Measurements from ENCODE around the gene CD226. TPM values are rescaled to one million over a fixed set of nuclear protein-coding genes. Genes with fewer than 3 reads are reported as not detected.

Gene CD226
- total RNA-seq, 1 donor from 2014 or later, result 0.40 TPM

- H3K9me3 Mint-ChIP-seq, result peaks cover 7% of the 10 kb centered on the region
- DNase-seq (ENCODE audit: low read depth, low spot score), result no peak
- H3K27ac Mint-ChIP-seq (ENCODE audit: unreplicated experiment), result no peak overlapping the region
- H3K36me3 Mint-ChIP-seq (ENCODE audit: low read depth), result peaks cover 2% of the 10 kb centered on the region
- H3K27me3 Mint-ChIP-seq (ENCODE audit: low read depth), result no peaks in the 10 kb centered on the region
- no peak overlapping the region for H3K4me3 Mint-ChIP-seq
- no peak for TF ChIP-seq CTCF (conservative IDR thresholded peaks at IDR 0.05)
- peaks cover 4% of the 10 kb centered on the region for H3K4me1 Mint-ChIP-seq
Measured at GRCh38 chr18:69956057-69956456, 8.4 kb upstream of the CD226 start.

- Mint-ChIP-seq H3K4me1 (peaks cover 4% of the 10 kb centered on the region), H3K4me3 (no peak overlapping the region), H3K27ac (ENCODE audit: unreplicated experiment) (no peak overlapping the region), H3K27me3 (ENCODE audit: low read depth) (no peaks in the 10 kb centered on the region), H3K9me3 (peaks cover 7% of the 10 kb centered on the region), H3K36me3 (ENCODE audit: low read depth) (peaks cover 2% of the 10 kb centered on the region)
- DNase-seq (ENCODE audit: low read depth, low spot score), result no peak
- TF ChIP-seq CTCF (conservative IDR thresholded peaks at IDR 0.05), result no peak
Measured at GRCh38 chr18:69954719-69955480, 7.2 kb upstream of the CD226 start.

GRCh38 chr18:69953191-69953590, 5.5 kb upstream of the CD226 start:
- Mint-ChIP-seq H3K27ac (ENCODE audit: unreplicated experiment) (no peak overlapping the region), H3K36me3 (ENCODE audit: low read depth) (peaks cover 2% of the 10 kb centered on the region), H3K9me3 (peaks cover 7% of the 10 kb centered on the region), H3K4me1 (peaks cover 4% of the 10 kb centered on the region), H3K27me3 (ENCODE audit: low read depth) (no peaks in the 10 kb centered on the region), H3K4me3 (no peak overlapping the region)
- DNase-seq (ENCODE audit: low read depth, low spot score), result no peak
- TF ChIP-seq CTCF (conservative IDR thresholded peaks at IDR 0.05), result no peak

- peaks cover 4% of the 10 kb centered on the region for H3K4me1 Mint-ChIP-seq
- DNase-seq (ENCODE audit: low read depth, low spot score), result no peak
Measured at GRCh38 chr18:69951182-69951581, 3.5 kb upstream of the CD226 start.

GRCh38 chr18:69949538-69949936, 1.9 kb upstream of the CD226 start:
- peaks cover 7% of the 10 kb centered on the region for H3K9me3 Mint-ChIP-seq
- H3K4me3 Mint-ChIP-seq, result no peak overlapping the region
- H3K36me3 Mint-ChIP-seq (ENCODE audit: low read depth), result peaks cover 2% of the 10 kb centered on the region
- no peak for TF ChIP-seq CTCF (conservative IDR thresholded peaks at IDR 0.05)
- DNase-seq (ENCODE audit: low read depth, low spot score), result no peak
- H3K27ac Mint-ChIP-seq (ENCODE audit: unreplicated experiment), result no peak overlapping the region
- H3K4me1 Mint-ChIP-seq, result peaks cover 4% of the 10 kb centered on the region
- no peaks in the 10 kb centered on the region for H3K27me3 Mint-ChIP-seq (ENCODE audit: low read depth)

More at GRCh38 chr18:69951182-69951581, 3.5 kb upstream of the CD226 start:
- Mint-ChIP-seq H3K36me3 (ENCODE audit: low read depth) (peaks cover 2% of the 10 kb centered on the region), H3K4me3 (no peak overlapping the region), H3K27me3 (ENCODE audit: low read depth) (no peaks in the 10 kb centered on the region), H3K27ac (ENCODE audit: unreplicated experiment) (no peak overlapping the region), H3K9me3 (peaks cover 7% of the 10 kb centered on the region)
- no peak for TF ChIP-seq CTCF (conservative IDR thresholded peaks at IDR 0.05)
